GM18526 (cell line): Measurements from ENCODE around the gene GPR183.

ENCODE experiments used
- POLR2A ChIP-seq: IDR thresholded peaks from 3 replicates; pipeline ENCODE4 v1.6.1; 2011; ENCODE audit not compliant: insufficient read length; ENCODE audit errors: extremely low read depth

GPR183 gene

GRCh38 chr13:99278200-99278599 lies 29.0 kb downstream of the GPR183 start:
- no peak for TF ChIP-seq POLR2A

DNA sequence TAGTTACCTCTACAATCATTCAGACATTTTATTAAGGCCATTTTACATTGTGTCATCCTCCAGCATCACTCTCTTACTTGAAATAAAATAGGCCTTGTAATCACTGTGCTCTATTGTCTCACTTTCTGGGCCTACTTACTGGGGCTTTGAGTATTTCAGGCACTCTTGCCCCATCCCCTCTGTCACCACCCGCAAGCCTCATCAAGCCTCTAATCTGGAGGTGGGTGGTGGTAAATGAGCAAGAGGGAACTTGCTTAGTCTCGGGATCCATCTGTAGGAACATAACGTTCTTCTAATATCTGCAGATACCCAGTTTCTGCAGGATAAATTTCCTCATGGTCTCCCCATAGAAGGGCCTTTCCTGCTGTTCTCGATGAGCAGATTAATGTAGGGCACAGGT lies 29.6 kb downstream of the GPR183 start:
- TF ChIP-seq POLR2A: no peak

DNA sequence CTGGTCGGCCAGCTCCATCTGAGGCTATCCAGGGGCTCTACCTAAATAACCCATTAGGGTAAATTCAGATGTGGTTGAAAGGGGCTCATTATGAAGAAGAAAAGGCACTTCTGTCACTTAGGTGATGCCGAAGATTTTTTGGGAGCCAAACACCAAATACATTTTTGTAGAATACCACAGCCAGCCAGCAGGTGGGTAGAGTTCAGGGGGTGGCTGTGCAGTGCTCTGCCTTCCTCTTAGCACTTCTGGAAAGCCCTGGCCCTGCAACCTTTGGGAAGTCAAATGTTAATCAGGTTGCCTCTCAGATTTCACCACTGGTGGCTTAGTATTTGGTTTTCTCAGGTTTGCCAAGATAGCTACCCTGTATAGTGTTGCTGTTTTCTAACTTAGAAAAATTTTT lies 30.5 kb downstream of the GPR183 start:
- TF ChIP-seq POLR2A: no peak

DNA sequence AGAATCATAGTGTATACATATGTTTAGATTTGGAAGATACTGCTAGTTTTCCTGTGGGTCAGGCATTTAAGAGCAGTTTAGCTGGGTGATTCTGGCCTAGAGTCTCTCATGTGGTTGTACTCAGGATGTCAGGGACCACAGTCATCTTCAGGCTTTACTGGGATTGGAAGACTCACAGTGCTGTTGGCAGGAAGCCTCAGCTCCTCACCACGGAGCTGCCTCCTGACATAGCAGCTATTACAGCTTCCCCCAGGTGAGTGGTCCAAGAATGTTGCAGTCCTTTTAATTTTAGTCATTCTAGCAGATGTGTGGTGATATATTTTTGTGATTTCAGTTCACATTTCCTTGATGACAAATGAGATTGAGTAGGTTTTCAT lies 32.1 kb downstream of the GPR183 start:
- no peak for TF ChIP-seq POLR2A

GRCh38 chr13:99273128-99273527 lies 34.1 kb downstream of the GPR183 start:
- TF ChIP-seq POLR2A: no peak

GRCh38 chr13:99272481-99272880 lies 34.7 kb downstream of the GPR183 start:
- no peak for TF ChIP-seq POLR2A

DNA sequence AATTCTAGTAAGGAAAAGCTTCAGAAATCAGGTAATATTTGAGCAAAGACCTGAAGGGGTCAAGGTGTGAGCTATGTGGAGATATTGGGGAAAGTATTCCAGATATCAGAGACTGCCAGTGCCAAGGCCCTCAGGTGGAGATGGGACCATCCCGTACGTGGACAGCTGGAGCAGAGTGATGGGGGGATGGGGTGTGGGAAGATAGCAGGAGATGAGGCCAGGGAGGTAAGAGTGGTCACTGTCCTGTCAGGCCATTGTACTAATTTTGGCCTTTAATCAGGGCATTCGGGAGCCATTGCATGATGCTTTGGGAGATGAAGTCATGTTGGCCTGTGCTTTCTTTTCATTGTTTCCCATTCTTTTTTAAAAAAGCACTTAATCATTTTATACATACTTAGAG lies 36.0 kb downstream of the GPR183 start:
- no peak for TF ChIP-seq POLR2A

GRCh38 chr13:99270518-99270917 lies 36.7 kb downstream of the GPR183 start:
- no peak for TF ChIP-seq POLR2A

- TF ChIP-seq POLR2A: no peak
These were observed 37.5 kb downstream of the GPR183 start for GRCh38 chr13:99269627-99270241.

- no peak for TF ChIP-seq POLR2A
These were observed 38.4 kb downstream of the GPR183 start for GRCh38 chr13:99268822-99269221.

GRCh38 chr13:99267927-99268326 lies 39.3 kb downstream of the GPR183 start:
- TF ChIP-seq POLR2A: no peak

GRCh38 chr13:99266827-99267226 lies 40.4 kb downstream of the GPR183 start:
- TF ChIP-seq POLR2A: no peak

- no peak for TF ChIP-seq POLR2A
These were observed 41.3 kb downstream of the GPR183 start for GRCh38 chr13:99265821-99266426.

GRCh38 chr13:99265162-99265800 lies 41.9 kb downstream of the GPR183 start:
- no peak for TF ChIP-seq POLR2A

DNA sequence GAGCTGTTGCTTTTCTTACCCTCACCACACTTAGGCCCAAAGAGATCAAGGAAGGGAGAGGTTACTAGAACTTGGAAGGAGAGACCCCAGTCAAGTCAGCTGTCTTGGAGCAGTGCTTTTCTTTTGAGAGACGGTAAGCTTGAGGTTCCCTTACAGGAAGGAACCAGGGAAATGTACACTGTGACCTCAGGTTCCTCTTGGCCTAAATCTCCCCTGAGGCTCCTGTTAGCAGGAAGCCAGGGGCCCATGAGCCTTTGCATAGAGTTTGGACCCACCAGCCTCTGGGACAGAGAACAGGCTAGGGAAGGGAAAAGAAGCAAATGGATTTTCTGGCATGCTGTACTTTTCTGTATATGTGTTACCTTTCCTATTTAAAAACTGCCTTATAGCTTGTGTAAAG lies 43.1 kb downstream of the GPR183 start:
- TF ChIP-seq POLR2A: no peak

GRCh38 chr13:99263126-99263785 lies 43.9 kb downstream of the GPR183 start:
- TF ChIP-seq POLR2A: no peak
